HEK293 (cell line): ENCODE measurements around the gene ZNF554.

ENCODE experiments used
- CTCF ChIA-PET: fragments of 350-600 bp; formaldehyde crosslinking; extraction: SDS; loops from one replicate; lab custom pipeline; 2021; ENCODE audit warnings: antibody characterized with exemption; lab: Yijun Ruan, JAX
- POLR2A ChIA-PET: fragments of 300-600 bp; formaldehyde crosslinking; extraction: SDS; loops from one replicate; lab custom pipeline; 2020; ENCODE audit warnings: antibody characterized with exemption, inconsistent platforms; lab: Yijun Ruan, JAX
- H3K27ac ChIP-seq: fragments of 200-500 bp; sonication (Bioruptor generic); 2 replicates; pipeline ENCODE4 v1.5.1; 2014; ENCODE audit warnings: low read depth, low read length, control low read depth, inconsistent platforms; ENCODE audit errors: extremely low read depth
- H3K36me3 ChIP-seq, 2 experiments: fragments of 200-500 bp in 1 of 2; sonication (Bioruptor generic) in 1 of 2; 1 replicate in 1 of 2; 2 replicates in 1 of 2; pipeline ENCODE4 v1.5.1; 2014 to 2017; ENCODE audit warnings: inconsistent platforms in 2 of 2, low read length in 2 of 2; ENCODE audit not compliant: control insufficient read depth in 2 of 2, insufficient read depth in 1 of 2
- H3K4me1 ChIP-seq: fragments of 200-500 bp; sonication (Bioruptor generic); 2 replicates; pipeline ENCODE4 v1.5.1; 2014; ENCODE audit warnings: mild to moderate bottlenecking, low read length, inconsistent platforms; ENCODE audit not compliant: control insufficient read depth, insufficient read depth
- H3K4me3 ChIP-seq: 2 replicates; pipeline ENCODE4 v1.5.1; 2011; ENCODE audit warnings: low read depth, mild to moderate bottlenecking, control low read depth, low read length, moderate library complexity
- H3K9me3 ChIP-seq: fragments of 200-500 bp; sonication (Bioruptor generic); 2 replicates; pipeline ENCODE4 v1.5.1; 2014; ENCODE audit warnings: low read depth, low read length, inconsistent platforms; ENCODE audit not compliant: control insufficient read depth, insufficient read depth
- ATF2 ChIP-seq: fragments of 450-650 bp; formaldehyde crosslinking; IDR thresholded peaks from 2 replicates; pipeline ENCODE4 v1.5.1; 2016; ENCODE audit warnings: missing biosample characterization, missing genetic modification characterization, low read depth
- MYNN ChIP-seq: fragments of 450-650 bp; formaldehyde crosslinking; IDR thresholded peaks from 2 replicates; pipeline ENCODE4 v1.5.1; 2016; ENCODE audit warnings: missing biosample characterization, missing genetic modification characterization, borderline replicate concordance
- WT1 ChIP-seq: fragments of 450-650 bp; formaldehyde crosslinking; IDR thresholded peaks from 2 replicates; pipeline ENCODE4 v1.5.1; 2016; ENCODE audit warnings: missing biosample characterization, missing genetic modification characterization
- YY2 ChIP-seq: fragments of 450-650 bp; formaldehyde crosslinking; IDR thresholded peaks from 2 replicates; pipeline ENCODE4 v1.5.1; 2016; ENCODE audit warnings: missing biosample characterization, missing genetic modification characterization
- ZBTB48 ChIP-seq: fragments of 450-650 bp; formaldehyde crosslinking; IDR thresholded peaks from 2 replicates; pipeline ENCODE4 v1.5.1; 2016; ENCODE audit warnings: missing biosample characterization, missing genetic modification characterization
- ZNF155 ChIP-seq: fragments of 450-650 bp; formaldehyde crosslinking; IDR thresholded peaks from 2 replicates; pipeline ENCODE4 v1.5.1; 2016; ENCODE audit warnings: missing biosample characterization, missing genetic modification characterization
- ZNF2 ChIP-seq: fragments of 450-650 bp; formaldehyde crosslinking; IDR thresholded peaks from 2 replicates; pipeline ENCODE4 v1.5.1; 2016; ENCODE audit warnings: missing biosample characterization, missing genetic modification characterization
- ZNF239 ChIP-seq: fragments of 450-650 bp; formaldehyde crosslinking; IDR thresholded peaks from 2 replicates; pipeline ENCODE4 v1.5.1; 2016; ENCODE audit warnings: missing biosample characterization, missing genetic modification characterization
- ZNF24 ChIP-seq: fragments of 450-650 bp; formaldehyde crosslinking; IDR thresholded peaks from 2 replicates; pipeline ENCODE4 v1.5.1; 2016; ENCODE audit warnings: missing biosample characterization, missing genetic modification characterization
- ZNF354C ChIP-seq: fragments of 450-650 bp; formaldehyde crosslinking; IDR thresholded peaks from 2 replicates; pipeline ENCODE4 v1.5.1; 2016; ENCODE audit warnings: missing biosample characterization, missing genetic modification characterization, low read depth, borderline replicate concordance
- ZNF529 ChIP-seq: fragments of 450-650 bp; formaldehyde crosslinking; IDR thresholded peaks from 2 replicates; pipeline ENCODE4 v1.5.1; 2017; ENCODE audit warnings: missing genetic modification characterization, missing biosample characterization; ENCODE audit not compliant: insufficient replicate concordance
- ZNF558 ChIP-seq: fragments of 450-650 bp; formaldehyde crosslinking; IDR thresholded peaks from 2 replicates; pipeline ENCODE4 v1.5.1; 2016; ENCODE audit warnings: missing biosample characterization, missing genetic modification characterization
- TF ChIP-seq, protein P1 (sequence below): fragments of 450-650 bp; formaldehyde crosslinking; IDR thresholded peaks from 2 replicates; pipeline ENCODE4 v1.5.1; 2017; ENCODE audit warnings: missing biosample characterization, missing genetic modification characterization

The ZNF554 gene

GRCh38 chr19:2856457-2857050 lies 36.9 kb downstream of the ZNF554 start:
- no peak for TF ChIP-seq ZNF354C (tag by site-specific recombination)
- ChIA-PET CTCF (interaction anchor here (0.6 to 0.7 kb wide), 2 partner anchors 37 to 48 kb away, joined by 3 read pairs; no protein-coding TSS in a partner anchor), POLR2A (no interaction called here)
- Histone ChIP-seq H3K36me3 (peaks cover 5 to 31% of the 10 kb centered on the region in 2 experiments; a peak in 2 of 3 replicates), H3K9me3 (no peaks in the 10 kb centered on the region), H3K4me1 (no peaks in the 10 kb centered on the region), H3K4me3 (no peak overlapping the region), H3K27ac (no peak overlapping the region)

- ChIA-PET CTCF (no interaction called here), POLR2A (no interaction called here)
- no peaks in the 10 kb centered on the region for H3K9me3 ChIP-seq
These were observed 39.2 kb downstream of the ZNF554 start for GRCh38 chr19:2858864-2859263.

DNA sequence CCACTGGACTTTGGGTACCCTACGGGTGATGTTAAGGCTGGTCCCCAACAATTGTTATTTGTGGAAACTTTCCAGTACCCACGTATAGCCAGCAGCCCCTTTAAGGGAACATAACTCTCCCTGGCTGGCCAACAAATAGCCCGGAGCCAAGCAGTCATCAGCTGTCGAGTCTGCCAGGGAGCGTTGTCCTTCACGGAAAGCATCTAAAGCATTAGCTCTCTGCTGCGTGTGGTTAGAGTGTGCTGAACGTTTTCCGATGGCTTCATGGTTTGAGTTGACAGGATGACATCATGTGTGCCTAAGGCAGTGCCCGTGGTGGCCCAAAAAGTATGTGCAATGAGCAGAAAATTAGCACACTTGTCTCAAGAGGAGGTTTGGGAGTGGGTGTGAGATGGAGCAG lies 44.1 kb downstream of the ZNF554 start:
- TF ChIP-seq, protein P1, sequence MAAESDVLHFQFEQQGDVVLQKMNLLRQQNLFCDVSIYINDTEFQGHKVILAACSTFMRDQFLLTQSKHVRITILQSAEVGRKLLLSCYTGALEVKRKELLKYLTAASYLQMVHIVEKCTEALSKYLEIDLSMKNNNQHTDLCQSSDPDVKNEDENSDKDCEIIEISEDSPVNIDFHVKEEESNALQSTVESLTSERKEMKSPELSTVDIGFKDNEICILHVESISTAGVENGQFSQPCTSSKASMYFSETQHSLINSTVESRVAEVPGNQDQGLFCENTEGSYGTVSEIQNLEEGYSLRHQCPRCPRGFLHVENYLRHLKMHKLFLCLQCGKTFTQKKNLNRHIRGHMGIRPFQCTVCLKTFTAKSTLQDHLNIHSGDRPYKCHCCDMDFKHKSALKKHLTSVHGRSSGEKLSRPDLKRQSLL (tag by site-specific recombination), result no peak
- 0 out of 2 replicates have a peak, but pooled peaks have one; percentile 19 for TF ChIP-seq ATF2 (tag by site-specific recombination)
- Histone ChIP-seq H3K9me3 (no peaks in the 10 kb centered on the region), H3K36me3 (no peaks in the 10 kb centered on the region), H3K4me1 (no peaks in the 10 kb centered on the region), H3K27ac (no peak overlapping the region), H3K4me3 (no peak overlapping the region)
- ChIA-PET CTCF (no interaction called here), POLR2A (no interaction called here)

More at GRCh38 chr19:2858864-2859263, 39.2 kb downstream of the ZNF554 start:
- peaks cover 0 to 8% of the 10 kb centered on the region in 2 experiments; a peak in 1 of 3 replicates for H3K36me3 ChIP-seq
- no peak for TF ChIP-seq WT1
- TF ChIP-seq ZNF24, result no peak
- TF ChIP-seq ZNF558 (tag by site-specific recombination), result no peak
- no peak for TF ChIP-seq ZNF155 (tag by site-specific recombination)
- TF ChIP-seq, all 188 proteins: peak for 0
- Histone ChIP-seq H3K27ac (no peak overlapping the region), H3K4me1 (no peaks in the 10 kb centered on the region), H3K4me3 (no peak overlapping the region)

- Histone ChIP-seq H3K4me3 (no peak overlapping the region), H3K27ac (no peak overlapping the region), H3K36me3 (no peaks in the 10 kb centered on the region), H3K9me3 (no peaks in the 10 kb centered on the region)
- POLR2A ChIA-PET, result no interaction called here
- TF ChIP-seq ZNF2, result no peak
- TF ChIP-seq, all 188 proteins: peak for 0
- CTCF ChIA-PET, result interaction anchor here (1.1 to 1.4 kb wide), 2 partner anchors 22 kb away, joined by 3 read pairs; no protein-coding TSS in a partner anchor
- H3K4me1 ChIP-seq, result no peaks in the 10 kb centered on the region
These were observed 45.8 kb downstream of the ZNF554 start for GRCh38 chr19:2865334-2866100.

DNA sequence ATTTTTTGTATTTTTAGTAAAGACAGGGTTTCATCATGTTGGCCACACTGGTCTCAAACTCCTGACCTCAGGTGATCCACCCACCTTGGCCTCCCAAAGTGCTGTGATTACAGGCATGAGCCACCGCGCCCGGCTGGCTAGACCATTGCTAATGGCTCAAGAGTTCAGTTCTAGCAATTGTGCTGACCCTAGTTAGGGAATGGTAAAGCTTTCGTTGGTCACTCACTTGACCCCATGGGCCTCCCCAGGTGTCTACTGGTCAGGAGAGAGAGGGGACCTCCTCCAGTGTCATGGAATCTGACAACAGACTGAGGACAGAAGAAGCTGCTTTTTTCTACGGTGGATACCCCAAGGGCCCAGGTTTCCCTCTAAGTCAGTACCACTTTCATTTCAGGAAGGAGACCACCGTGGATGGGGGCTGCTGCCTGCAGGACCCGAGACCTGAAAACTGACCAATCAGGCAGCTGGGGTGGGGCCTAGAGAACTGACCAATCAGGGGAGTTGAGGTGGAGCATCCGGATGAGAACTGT lies 46.9 kb downstream of the ZNF554 start:
- no peaks in the 10 kb centered on the region for H3K4me1 ChIP-seq
- no peaks in the 10 kb centered on the region for H3K9me3 ChIP-seq
- no peak overlapping the region for H3K4me3 ChIP-seq
- ChIA-PET POLR2A (no interaction called here), CTCF (interaction anchor here (0.7 to 1.4 kb wide), 3 partner anchors 21 to 608 kb away, joined by 3 read pairs; no protein-coding TSS in a partner anchor)
- H3K27ac ChIP-seq, result no peak overlapping the region
- H3K36me3 ChIP-seq, result no peaks in the 10 kb centered on the region
- no peak for TF ChIP-seq YY2
- no peak for TF ChIP-seq ZNF239 (tag by site-specific recombination)
- no peak for TF ChIP-seq ZBTB48 (tag by site-specific recombination)
- TF ChIP-seq ZNF155 (tag by site-specific recombination), result no peak
- no peak for TF ChIP-seq ZNF529 (tag by site-specific recombination)
- TF ChIP-seq MYNN, result no peak
